GM10248 (cell line): ENCODE data around the gene HOXA3.

Experiments
- CTCF ChIA-PET: fragments of 300-600 bp; sonication (Branson Sonifier 250); formaldehyde crosslinking; extraction: SDS; loops from one replicate; lab custom pipeline; 2021; ENCODE audit warnings: antibody characterized with exemption; lab: Yijun Ruan, JAX
- POLR2A ChIA-PET: fragments of 350-650 bp; sonication (Branson Sonifier 250); formaldehyde crosslinking; extraction: SDS; loops from one replicate; lab custom pipeline; 2020; ENCODE audit warnings: antibody characterized with exemption; lab: Yijun Ruan, JAX
- DNase-seq: peaks from one replicate; pipeline ENCODE4 v3.0.0; 2012; ENCODE audit errors: extremely low spot score
- CTCF ChIP-seq: IDR thresholded peaks from 2 replicates; pipeline ENCODE4 v1.5.1; 2012; ENCODE audit warnings: mild to moderate bottlenecking, low read depth; ENCODE audit errors: extremely low read depth, missing control alignments, control extremely low read depth

HOXA3 gene

GRCh38 chr7:27166531-27167505, 14.4 kb upstream of the HOXA3 start:
- POLR2A ChIA-PET: no interaction called here
- CTCF ChIA-PET: interaction anchor here (1.2 to 3.4 kb wide), 2 partner anchors 29 to 90 kb away, joined by 4 to 11 read pairs; no protein-coding TSS in a partner anchor
- DNase-seq: no peak
- no peak for TF ChIP-seq CTCF

- POLR2A ChIA-PET: no interaction called here
- no peak for TF ChIP-seq CTCF
- DNase-seq: no peak
- CTCF ChIA-PET: interaction anchor here (1.2 to 3.4 kb wide), 2 partner anchors 30 to 91 kb away, joined by 4 to 11 read pairs; no protein-coding TSS in a partner anchor
These were observed 13.7 kb upstream of the HOXA3 start for GRCh38 chr7:27165996-27166530.

- no peak for DNase-seq
- ChIA-PET CTCF (interaction anchor here (1.2 to 3.4 kb wide), 2 partner anchors 31 to 92 kb away, joined by 4 to 11 read pairs; no protein-coding TSS in a partner anchor), POLR2A (no interaction called here)
- TF ChIP-seq CTCF: no peak
These were observed 13.0 kb upstream of the HOXA3 start, which contains the start of gene HOXA9 for GRCh38 chr7:27165089-27165995. Gene HOXA9 (minus strand): TSS chr7:27165537. CDS start chr7:27165457, 80 bp downstream.

- no peak for DNase-seq
- CTCF ChIA-PET: interaction anchor here (3.4 kb wide), 1 partner anchor 31 kb away, joined by 11 read pairs; no protein-coding TSS in a partner anchor
- POLR2A ChIA-PET: no interaction called here
- TF ChIP-seq CTCF: no peak
These were observed 12.1 kb upstream of the HOXA3 start for GRCh38 chr7:27164367-27165088.

GRCh38 chr7:27164045-27164366, 11.6 kb upstream of the HOXA3 start:
- ChIA-PET CTCF (interaction anchor here (3.4 to 3.8 kb wide), 3 partner anchors 13 to 795 kb away, joined by 11 to 59 read pairs (median 52); partner anchors contain the start of gene HOXA3), POLR2A (no interaction called here)
- TF ChIP-seq CTCF: no peak
- no peak for DNase-seq
